ENCODE data around the gene RAB11FIP3. TPM values are rescaled to one million over a fixed set of nuclear protein-coding genes. Genes with fewer than 3 reads are reported as not detected.

RAB11FIP3 gene
- total RNA-seq, 2 experiments from 2014 or later: 21.2 to 25.4 TPM

GRCh38 chr16:519841-520687 is 94.6 kb downstream of the RAB11FIP3 start:
- no peaks in the 10 kb centered on the region for H3K27me3 Mint-ChIP-seq
- ChIA-PET CTCF (no interaction called here), POLR2A (interaction anchor here (0.8 kb wide), 1 partner anchor 901 kb away, joined by 3 read pairs; the partner anchor contains the start of gene UQCC4)

GRCh38 chr16:520847-521246 is 95.4 kb downstream of the RAB11FIP3 start:
- Mint-ChIP-seq H3K4me3 (no peak overlapping the region), H3K9me3 (no peaks in the 10 kb centered on the region), H3K27ac (no peak overlapping the region), H3K4me1 (peaks cover 17% of the 10 kb centered on the region), H3K27me3 (no peaks in the 10 kb centered on the region), H3K36me3 (ENCODE audit: low read depth) (peaks cover 4% of the 10 kb centered on the region)
- DNase-seq: no peak
- ChIA-PET CTCF (no interaction called here), POLR2A (interaction anchor here (0.8 kb wide), 1 partner anchor 900 kb away, joined by 3 read pairs; the partner anchor contains the start of gene UQCC4)

More at GRCh38 chr16:519841-520687, 94.6 kb downstream of the RAB11FIP3 start:
- H3K9me3 Mint-ChIP-seq: no peaks in the 10 kb centered on the region
- no peak overlapping the region for H3K27ac Mint-ChIP-seq
- H3K4me3 Mint-ChIP-seq: no peak overlapping the region
- peaks cover 2% of the 10 kb centered on the region for H3K36me3 Mint-ChIP-seq (ENCODE audit: low read depth)
- H3K4me1 Mint-ChIP-seq: peaks cover 9% of the 10 kb centered on the region
- DNase-seq: no peak

- Mint-ChIP-seq H3K4me3 (no peak overlapping the region), H3K27ac (no peak overlapping the region), H3K27me3 (no peaks in the 10 kb centered on the region), H3K4me1 (peaks cover 24% of the 10 kb centered on the region), H3K9me3 (no peaks in the 10 kb centered on the region), H3K36me3 (ENCODE audit: low read depth) (peaks cover 4% of the 10 kb centered on the region)
- POLR2A ChIA-PET: no interaction called here
- CTCF ChIA-PET: no interaction called here
- no peak for DNase-seq
These were observed 96.1 kb downstream of the RAB11FIP3 start for GRCh38 chr16:521381-522210.

- no peaks in the 10 kb centered on the region for H3K27me3 Mint-ChIP-seq
- ChIA-PET POLR2A (interaction anchor here (1.0 kb wide), 1 partner anchor 1011 kb away, joined by 3 read pairs; the partner anchor contains the start of gene TMEM204), CTCF (no interaction called here)
- no peak overlapping the region for H3K27ac Mint-ChIP-seq
- peaks cover 2% of the 10 kb centered on the region for H3K36me3 Mint-ChIP-seq (ENCODE audit: low read depth)
- no peak overlapping the region for H3K4me3 Mint-ChIP-seq
- H3K4me1 Mint-ChIP-seq: peaks cover 25% of the 10 kb centered on the region
- no peak for DNase-seq
- no peaks in the 10 kb centered on the region for H3K9me3 Mint-ChIP-seq
These were observed 97.1 kb downstream of the RAB11FIP3 start for GRCh38 chr16:522320-523096.

GRCh38 chr16:523097-523741 is 97.8 kb downstream of the RAB11FIP3 start:
- DNase-seq: no peak
- H3K27me3 Mint-ChIP-seq: no peaks in the 10 kb centered on the region
- H3K4me1 Mint-ChIP-seq: peaks cover 25% of the 10 kb centered on the region
- peak overlapping the region; percentile 28 for H3K27ac Mint-ChIP-seq
- ChIA-PET POLR2A (interaction anchor here (1.0 kb wide), 1 partner anchor 1010 kb away, joined by 3 read pairs; the partner anchor contains the start of gene TMEM204), CTCF (no interaction called here)
- H3K36me3 Mint-ChIP-seq (ENCODE audit: low read depth): peaks cover 2% of the 10 kb centered on the region
- no peak overlapping the region for H3K4me3 Mint-ChIP-seq
- no peaks in the 10 kb centered on the region for H3K9me3 Mint-ChIP-seq

GRCh38 chr16:524274-525040 is 99.0 kb downstream of the RAB11FIP3 start:
- POLR2A ChIA-PET: no interaction called here
- H3K27ac Mint-ChIP-seq: peak overlapping the region; percentile 97

GRCh38 chr16:525123-525519 is 99.7 kb downstream of the RAB11FIP3 start:
- Mint-ChIP-seq H3K4me1 (peaks cover 36% of the 10 kb centered on the region), H3K9me3 (no peaks in the 10 kb centered on the region), H3K4me3 (peak overlapping the region; percentile 76), H3K36me3 (ENCODE audit: low read depth) (peaks cover 17% of the 10 kb centered on the region), H3K27me3 (no peaks in the 10 kb centered on the region), H3K27ac (peak overlapping the region; percentile 97)
- ChIA-PET POLR2A (interaction anchor here (2.3 kb wide), 1 partner anchor 63 kb away, joined by 7 read pairs; no protein-coding TSS in a partner anchor), CTCF (no interaction called here)
- DNase-seq: no peak

More at GRCh38 chr16:524274-525040, 99.0 kb downstream of the RAB11FIP3 start:
- Mint-ChIP-seq H3K9me3 (no peaks in the 10 kb centered on the region), H3K4me1 (peaks cover 30% of the 10 kb centered on the region), H3K36me3 (ENCODE audit: low read depth) (peaks cover 12% of the 10 kb centered on the region), H3K27me3 (no peaks in the 10 kb centered on the region), H3K4me3 (no peak overlapping the region)
- CTCF ChIA-PET: no interaction called here
- no peak for DNase-seq

GRCh38 chr16:525520-526180 is 100.2 kb downstream of the RAB11FIP3 start:
- CTCF ChIA-PET: no interaction called here
- Mint-ChIP-seq H3K36me3 (ENCODE audit: low read depth) (peaks cover 21% of the 10 kb centered on the region), H3K4me1 (peaks cover 40% of the 10 kb centered on the region), H3K4me3 (peak overlapping the region; percentile 76), H3K27me3 (no peaks in the 10 kb centered on the region), H3K9me3 (no peaks in the 10 kb centered on the region), H3K27ac (peak overlapping the region; percentile 97)
- POLR2A ChIA-PET: interaction anchor here (0.9 to 2.3 kb wide), 3 partner anchors 63 to 473 kb away, joined by 3 to 7 read pairs (median 5); partner anchors contain the start of genes POLR3K, RAB11FIP3 and SNRNP25
- peak; percentile 82 for DNase-seq

GRCh38 chr16:526181-527014 is 100.9 kb downstream of the RAB11FIP3 start:
- ChIA-PET POLR2A (interaction anchor here (0.7 to 2.3 kb wide), 8 partner anchors 11 to 473 kb away, joined by 3 to 7 read pairs (median 4); partner anchors contain the start of genes METTL26, POLR3K, RAB11FIP3 and SNRNP25), CTCF (interaction anchor here (0.6 to 1.1 kb wide), 3 partner anchors 110 to 293 kb away, joined by 3 to 4 read pairs (median 3); partner anchors contain the start of gene RHOT2)
- H3K27me3 Mint-ChIP-seq: no peaks in the 10 kb centered on the region
- H3K36me3 Mint-ChIP-seq (ENCODE audit: low read depth): peaks cover 21% of the 10 kb centered on the region
- H3K27ac Mint-ChIP-seq: peak overlapping the region; percentile 97
- H3K4me3 Mint-ChIP-seq: peak overlapping the region; percentile 76
- H3K9me3 Mint-ChIP-seq: no peaks in the 10 kb centered on the region
- peaks cover 40% of the 10 kb centered on the region for H3K4me1 Mint-ChIP-seq
- peak; percentile 23 for DNase-seq
